Endothelial cell of umbilical vein (primary cell): ENCODE data around the gene SPOUT1.
"Not testable (repeated sequence)": the region's sequence is repeated elsewhere in the genome, so short reads cannot be mapped to it uniquely, and the experiment has no call there.

Experiments
- CTCF ChIP-seq, 2 donors: IDR thresholded peaks; 1 replicate in 1 of 2; 2 replicates in 1 of 2; pipeline ENCODE4 v1.5.1; 2011; ENCODE audit warnings: low read length in 2 of 2, mild to moderate bottlenecking in 2 of 2, moderate library complexity in 2 of 2, control low read depth in 1 of 2, inconsistent platforms in 1 of 2, low read depth in 1 of 2; ENCODE audit not compliant: insufficient read depth in 1 of 2; ENCODE audit errors: extremely low read depth in 1 of 2
- JUN ChIP-seq: IDR thresholded peaks from 2 replicates; pipeline ENCODE4 v1.6.1; 2011; ENCODE audit warnings: borderline replicate concordance, low read depth; ENCODE audit not compliant: insufficient read length, insufficient read depth
- POLR2A ChIP-seq: IDR thresholded peaks from 2 replicates; pipeline ENCODE4 v1.6.1; 2012; ENCODE audit warnings: low read depth, mild to moderate bottlenecking, control low read depth, low read length

- TF ChIP-seq POLR2A; CTCF (IDR thresholded peaks at IDR 0.05; ENCODE audit: extremely low read depth in 1 of 2, insufficient read depth in 1 of 2, low read depth in 1 of 2, low read length in 2 of 2); JUN: not testable (repeated sequence)
Measured at GRCh38 chr9:128780093-128780492, 49.5 kb downstream of the SPOUT1 start.
